Stimulated activated CD8-positive, alpha-beta memory T cell treated with anti-CD3 and anti-CD28 coated beads, Interleukin-12 subunit alpha, Interleukin-12 subunit beta, amount 100 ng/mL, for 1 hour (primary cell): ENCODE results near the gene SKP1.

ENCODE experiments used
- DNase-seq: peaks from one replicate; pipeline ENCODE4 v3.0.0-alpha.2; 2020; ENCODE audit warnings: low read depth

The SKP1 gene

GRCh38 chr5:134130239-134130945 lies 46.4 kb downstream of the SKP1 start:
- DNase-seq = no peak

- DNase-seq = no peak
Measured at GRCh38 chr5:134129411-134130238, 47.1 kb downstream of the SKP1 start.

GRCh38 chr5:134128648-134128995 lies 48.1 kb downstream of the SKP1 start:
- DNase-seq = no peak

- DNase-seq = no peak
Measured at GRCh38 chr5:134127988-134128647, 48.6 kb downstream of the SKP1 start.

- no peak for DNase-seq
Measured at GRCh38 chr5:134127376-134127861, 49.3 kb downstream of the SKP1 start.

- no peak for DNase-seq
Measured at GRCh38 chr5:134125039-134126015, 51.4 kb downstream of the SKP1 start.

GRCh38 chr5:134124289-134125038 lies 52.3 kb downstream of the SKP1 start:
- DNase-seq = no peak

- no peak for DNase-seq
Measured at GRCh38 chr5:134123360-134123759, 53.4 kb downstream of the SKP1 start.

- DNase-seq = no peak
Measured at GRCh38 chr5:134122530-134122929, 54.2 kb downstream of the SKP1 start.

- no peak for DNase-seq
Measured at GRCh38 chr5:134120386-134121138, 56.2 kb downstream of the SKP1 start.

- DNase-seq = no peak
Measured at GRCh38 chr5:134119720-134120119, 57.0 kb downstream of the SKP1 start.

- DNase-seq = no peak
Measured at GRCh38 chr5:134118212-134118835, 58.4 kb downstream of the SKP1 start.

- DNase-seq = no peak
Measured at GRCh38 chr5:134116789-134117761, 59.7 kb downstream of the SKP1 start.

- DNase-seq = no peak
Measured at GRCh38 chr5:134116286-134116685, 60.5 kb downstream of the SKP1 start.

- no peak for DNase-seq
Measured at GRCh38 chr5:134115806-134116175, 61.0 kb downstream of the SKP1 start.

- DNase-seq = peak; percentile 72
Measured at GRCh38 chr5:134114886-134115805, 61.6 kb downstream of the SKP1 start.
